GM12801 (cell line): ENCODE data around the gene OR52M1.

Experiments used
- CTCF ChIP-seq: IDR thresholded peaks from one replicate; pipeline ENCODE4 v1.5.1; 2011; ENCODE audit warnings: control low read depth; ENCODE audit not compliant: insufficient read length; ENCODE audit errors: extremely low read depth

Gene OR52M1

GRCh38 chr11:4546878-4547277 is 1.9 kb downstream of the OR52M1 start:
- no peak for TF ChIP-seq CTCF

- no peak for TF ChIP-seq CTCF
These were observed 2.4 kb downstream of the OR52M1 start for GRCh38 chr11:4547416-4547815.

- no peak for TF ChIP-seq CTCF
These were observed 6.5 kb downstream of the OR52M1 start for GRCh38 chr11:4551346-4551979.

GRCh38 chr11:4559527-4560440 is 14.8 kb downstream of the OR52M1 start:
- no peak for TF ChIP-seq CTCF

GRCh38 chr11:4560467-4560866 is 15.5 kb downstream of the OR52M1 start:
- no peak for TF ChIP-seq CTCF

- no peak for TF ChIP-seq CTCF
These were observed 20.4 kb downstream of the OR52M1 start for GRCh38 chr11:4565371-4565770.

- TF ChIP-seq CTCF: no peak
These were observed 24.1 kb downstream of the OR52M1 start for GRCh38 chr11:4569075-4569474.
